A673 (cell line): ENCODE measurements around the gene AGPAT2. TPM values are rescaled to one million over a fixed set of nuclear protein-coding genes. Genes with fewer than 3 reads are reported as not detected.

Source experiments
- BruUV-seq: library from RNA; stranded (reverse); fragments of 400-500 nt; replicated peaks from 2 replicates; lab custom pipeline; 2021; lab: Mats Ljungman, UMichigan
- CTCF ChIA-PET: fragments of 300-600 bp; sonication (Branson Sonifier 250); formaldehyde crosslinking; loops from one replicate; lab custom pipeline; 2022; ENCODE audit warnings: antibody characterized with exemption; lab: Charles Lee
- POLR2A ChIA-PET: fragments of 300-600 bp; sonication (Branson Sonifier 250); formaldehyde crosslinking; loops from one replicate; lab custom pipeline; 2022; ENCODE audit warnings: antibody characterized with exemption; ENCODE audit not compliant: low non-redundant PET; lab: Charles Lee
- DNase-seq: peaks from one replicate; pipeline ENCODE4 v3.0.0-alpha.2; 2015; ENCODE audit warnings: low spot score
- H3K27ac ChIP-seq: fragments of 200-600 bp; sonication (generic); 2 replicates; pipeline ENCODE4 v1.5.1; 2016; ENCODE audit warnings: mixed run types, low read depth, mild to moderate bottlenecking, mixed read lengths, antibody characterized with exemption, low read length; ENCODE audit not compliant: poor library complexity, severe bottlenecking
- H3K27me3 ChIP-seq: fragments of 200-600 bp; sonication (generic); replicated peaks from 2 replicates; pipeline ENCODE4 v1.6.1; 2017; ENCODE audit warnings: mixed run types, low read depth, mild to moderate bottlenecking, mixed read lengths, antibody characterized with exemption, low read length; ENCODE audit not compliant: insufficient read depth, poor library complexity
- H3K36me3 ChIP-seq: fragments of 200-600 bp; sonication (generic); 2 replicates; pipeline ENCODE4 v1.6.1; 2016; ENCODE audit warnings: mixed run types, mild to moderate bottlenecking, mixed read lengths, antibody characterized with exemption, low read length; ENCODE audit not compliant: insufficient read depth, poor library complexity, severe bottlenecking
- H3K4me1 ChIP-seq: fragments of 200-600 bp; sonication (generic); 2 replicates; pipeline ENCODE4 v1.6.1; 2017; ENCODE audit warnings: mixed run types, mild to moderate bottlenecking, mixed read lengths, antibody characterized with exemption, low read length; ENCODE audit not compliant: insufficient read depth, poor library complexity, severe bottlenecking
- H3K4me3 ChIP-seq: fragments of 200-600 bp; sonication (generic); 2 replicates; pipeline ENCODE4 v1.5.1; 2016; ENCODE audit warnings: low read depth, mixed run types, mild to moderate bottlenecking, mixed read lengths, low read length; ENCODE audit not compliant: poor library complexity, severe bottlenecking
- H3K9me3 ChIP-seq: fragments of 200-600 bp; sonication (generic); 2 replicates; pipeline ENCODE4 v1.6.1; 2016; ENCODE audit warnings: mixed run types, low read depth, mild to moderate bottlenecking, mixed read lengths, antibody characterized with exemption, low read length; ENCODE audit not compliant: poor library complexity, severe bottlenecking
- CTCF ChIP-seq: fragments of 300-800, 200-600 bp; sonication (generic); conservative IDR thresholded peaks from 2 replicates; pipeline ENCODE4 v1.5.1; 2017; ENCODE audit warnings: low read depth, mild to moderate bottlenecking, antibody characterized with exemption, low read length, moderate library complexity, mixed read lengths
- EZH2 ChIP-seq: fragments of 200-600 bp; sonication (generic); IDR thresholded peaks from 2 replicates; pipeline ENCODE4 v1.6.1; 2017; ENCODE audit warnings: borderline replicate concordance, low read depth, mild to moderate bottlenecking, mixed read lengths, antibody characterized with exemption, low read length; ENCODE audit not compliant: poor library complexity, severe bottlenecking
- intact Hi-C: fragments of 100-400 bp; cut with micrococcal nuclease; formaldehyde crosslinking; loops from one replicate; pipeline ENCODE4 v1.10.0; 2022; ENCODE audit not compliant: unreplicated experiment
- total RNA-seq: library from RNA; stranded (reverse); gene quantifications from 2 replicates; pipeline ENCODE4 v1.2.3, GENCODE V29; 2021

The AGPAT2 gene
- total RNA-seq, 1 experiment from 2014 or later = 57.7 TPM

DNA sequence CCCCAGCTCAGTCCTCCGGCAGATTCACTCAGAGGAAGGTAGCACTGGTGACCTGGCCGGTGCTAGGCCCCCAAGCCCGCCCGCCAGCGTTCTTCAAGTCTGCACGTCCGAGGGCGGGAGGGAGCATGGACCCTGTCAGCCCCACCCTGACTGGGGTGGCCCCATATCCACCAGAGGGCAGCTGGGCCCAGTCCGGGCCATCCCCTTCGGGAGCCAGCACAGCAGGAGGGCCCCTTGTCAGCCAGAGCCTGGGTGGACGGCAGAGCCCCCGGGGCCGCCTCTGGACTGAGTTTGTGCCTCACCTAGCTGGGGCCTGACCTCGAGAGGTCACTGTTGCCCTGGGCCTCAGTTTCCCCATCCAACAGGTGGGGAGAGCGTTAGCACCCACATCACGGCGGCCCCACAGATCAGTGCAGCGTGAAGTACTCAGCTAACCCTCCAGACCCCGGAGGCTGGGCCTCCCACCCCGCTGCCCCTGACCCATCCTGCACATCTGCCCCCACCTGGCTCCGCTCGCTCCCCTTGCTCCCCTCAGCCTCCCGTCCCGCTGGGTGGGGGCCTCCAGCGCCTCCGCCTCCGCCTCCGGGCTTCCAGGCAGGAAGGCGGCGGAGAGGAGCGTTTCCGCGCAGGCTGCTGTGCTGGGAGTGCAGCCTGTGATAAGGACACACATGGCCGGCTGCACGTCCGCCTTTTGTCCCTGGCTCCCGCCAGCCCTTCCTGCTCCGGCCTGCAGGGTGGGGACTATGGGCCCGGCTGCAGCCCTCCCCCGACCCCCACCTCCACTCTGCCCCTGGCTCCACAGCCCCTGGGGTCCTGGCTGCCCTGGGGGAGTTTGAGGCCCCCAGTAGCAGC is 41.1 kb downstream of the AGPAT2 start:
- Histone ChIP-seq H3K9me3 (no peaks in the 10 kb centered on the region), H3K36me3 (no peaks in the 10 kb centered on the region), H3K27ac (no peak overlapping the region), H3K4me1 (peaks cover 8% of the 10 kb centered on the region), H3K27me3 (no peaks in the 10 kb centered on the region), H3K4me3 (no peak overlapping the region)
- ChIA-PET CTCF (interaction anchor here (0.7 kb wide), 1 partner anchor 40 kb away, joined by 13 read pairs; no protein-coding TSS in a partner anchor), POLR2A (no interaction called here)
- intact Hi-C loops = no loop called here
- no peak for DNase-seq
- BruUV-seq = no TSS peak
- no peak for TF ChIP-seq CTCF
- no peak for TF ChIP-seq EZH2

DNA sequence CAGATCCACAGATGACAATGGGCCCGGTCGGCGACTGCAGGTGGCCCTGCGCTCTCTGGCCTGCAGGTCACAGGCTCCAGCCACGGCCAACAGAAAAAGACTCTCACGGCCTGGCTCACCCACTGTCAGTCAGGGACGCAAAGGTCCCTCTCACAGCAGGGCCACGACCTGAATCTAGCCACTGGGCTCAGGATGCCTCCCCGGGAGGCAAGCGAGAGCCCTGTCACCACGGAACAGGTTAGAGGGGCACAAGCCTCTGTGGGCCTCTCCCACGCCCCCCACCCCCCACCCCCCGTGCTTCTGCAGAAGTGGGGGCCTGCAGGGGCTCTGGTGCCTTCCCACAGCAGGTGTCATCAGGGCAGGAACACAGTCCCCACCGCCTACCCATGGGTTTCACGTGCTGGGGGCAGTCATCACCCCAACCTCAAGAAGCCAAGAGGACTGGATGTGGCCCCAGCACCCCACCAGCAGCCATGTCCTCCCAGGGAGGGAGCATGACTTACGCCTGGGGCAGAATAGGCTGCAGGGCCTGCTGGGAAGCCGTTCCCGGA is 41.8 kb downstream of the AGPAT2 start:
- Histone ChIP-seq H3K27ac (no peak overlapping the region), H3K4me1 (peaks cover 9% of the 10 kb centered on the region), H3K4me3 (no peak overlapping the region), H3K36me3 (no peaks in the 10 kb centered on the region), H3K27me3 (no peaks in the 10 kb centered on the region), H3K9me3 (no peaks in the 10 kb centered on the region)
- no peak for TF ChIP-seq EZH2
- no peak for TF ChIP-seq CTCF
- POLR2A ChIA-PET = no interaction called here
- intact Hi-C loops = no loop called here
- CTCF ChIA-PET = no interaction called here
- no peak for DNase-seq
- BruUV-seq = no TSS peak

DNA sequence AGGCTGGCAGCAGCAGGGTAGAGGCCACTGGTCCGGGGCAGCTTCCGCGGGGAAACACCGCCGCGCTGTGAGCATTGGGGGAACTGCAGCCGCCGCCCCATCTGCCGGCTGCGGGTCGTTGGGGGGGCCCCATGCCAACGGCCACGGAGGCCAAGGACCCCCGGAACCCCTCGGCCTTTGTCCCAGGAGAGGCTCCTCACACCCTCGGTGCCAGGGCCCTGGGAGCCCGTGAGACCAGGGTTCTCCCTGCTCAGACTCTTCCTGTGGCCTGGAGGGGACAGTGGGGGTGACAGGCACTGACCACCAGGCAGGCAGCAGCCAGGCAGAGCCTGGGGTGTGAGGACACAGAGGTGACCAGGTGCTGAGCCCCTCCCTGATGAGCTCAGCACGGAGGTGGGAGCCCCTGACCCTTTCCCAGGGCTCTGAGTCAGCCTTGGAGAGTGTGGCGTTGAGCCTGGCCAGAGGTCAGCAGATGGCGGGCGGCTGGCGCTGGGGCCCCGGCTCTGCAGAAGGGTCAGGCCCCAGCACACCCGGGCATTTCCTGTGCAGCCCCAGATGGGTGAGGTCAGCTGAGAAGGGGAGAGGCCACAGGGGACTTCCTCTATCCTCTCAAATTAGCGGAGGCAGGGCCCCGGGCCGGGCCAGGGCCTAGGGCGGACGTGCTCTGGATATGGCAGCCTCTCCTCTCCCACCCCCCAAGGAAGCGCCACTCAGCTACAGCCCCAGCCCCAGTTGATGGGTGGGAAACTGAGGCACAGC is 42.5 kb downstream of the AGPAT2 start:
- no peak overlapping the region for H3K27ac ChIP-seq
- BruUV-seq = no TSS peak
- intact Hi-C loops = no loop called here
- ChIA-PET POLR2A (no interaction called here), CTCF (interaction anchor here (0.6 kb wide), 2 partner anchors 160 to 161 kb away, joined by 3 read pairs; no protein-coding TSS in a partner anchor)
- H3K36me3 ChIP-seq = no peaks in the 10 kb centered on the region
- H3K27me3 ChIP-seq = no peaks in the 10 kb centered on the region
- peak; percentile 95 for TF ChIP-seq CTCF
- TF ChIP-seq EZH2 = no peak
- peak overlapping the region; percentile 0 for H3K4me3 ChIP-seq
- DNase-seq = no peak
- H3K4me1 ChIP-seq = peaks cover 12% of the 10 kb centered on the region
- H3K9me3 ChIP-seq = no peaks in the 10 kb centered on the region
